ENCODE data around the gene ANGPTL8. TPM values are rescaled to one million over a fixed set of nuclear protein-coding genes. Genes with fewer than 3 reads are reported as not detected.

ANGPTL8 gene
- total RNA-seq, 4 donors from 2014 or later: not detected

DNA sequence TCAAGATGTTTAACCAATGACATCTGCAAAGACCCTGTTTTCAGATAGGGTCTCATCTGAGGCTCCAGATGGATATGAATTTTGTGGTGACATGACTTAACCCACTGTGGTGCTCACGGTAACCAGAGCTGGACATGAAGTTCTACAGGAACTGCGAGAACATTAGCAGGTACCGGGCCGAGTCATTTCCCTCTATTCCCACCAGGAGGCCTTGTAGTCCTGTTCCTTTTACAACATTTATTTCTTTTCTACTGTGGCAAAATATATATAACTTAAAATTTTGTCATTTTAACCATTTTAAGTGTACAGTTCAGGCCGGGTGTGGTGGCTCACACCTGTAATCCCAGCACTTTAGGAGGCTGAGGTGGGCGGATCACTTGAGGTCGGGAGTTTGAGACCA, 48.9 kb downstream of the ANGPTL8 start:
- WGBS, 2 donors: 73 to 79% methylated on average over 7 of the region's 7 CpGs
- no peak for DNase-seq (ENCODE audit: low spot score in 2 of 2)
- H3K4me3 ChIP-seq (ENCODE audit: low read depth, poor library complexity, severe bottlenecking): no peak overlapping the region
- intact Hi-C loops (cut with DNase I; ENCODE audit: low total_unique reads): loop anchor here (10.0 kb wide), 1 partner anchor 196 kb away; the partner anchor contains the start of gene ELAVL3
- no peak for TF ChIP-seq POLR2A (IDR thresholded peaks at IDR 0.05)

DNA sequence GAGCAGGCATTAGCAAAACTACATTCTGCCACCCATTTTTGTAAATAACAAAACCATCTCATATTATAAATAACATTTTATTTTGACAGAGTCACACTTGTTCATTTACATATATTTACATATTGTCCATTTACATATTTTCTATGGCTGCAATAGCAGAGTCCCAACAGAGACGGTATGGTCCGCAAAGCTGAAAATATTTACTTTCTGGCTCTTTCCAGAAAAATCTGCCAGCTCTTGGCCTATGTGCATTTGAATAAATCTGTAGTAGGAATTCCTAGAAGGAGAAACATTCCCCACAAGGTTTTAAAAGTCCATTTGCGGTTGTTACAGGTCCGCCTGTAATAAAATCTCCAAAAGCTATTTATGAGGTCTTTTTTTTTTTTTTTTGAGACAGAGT, 50.8 kb downstream of the ANGPTL8 start:
- TF ChIP-seq POLR2A (IDR thresholded peaks at IDR 0.05): no peak
- intact Hi-C loops (cut with DNase I; ENCODE audit: low total_unique reads): no loop called here

DNA sequence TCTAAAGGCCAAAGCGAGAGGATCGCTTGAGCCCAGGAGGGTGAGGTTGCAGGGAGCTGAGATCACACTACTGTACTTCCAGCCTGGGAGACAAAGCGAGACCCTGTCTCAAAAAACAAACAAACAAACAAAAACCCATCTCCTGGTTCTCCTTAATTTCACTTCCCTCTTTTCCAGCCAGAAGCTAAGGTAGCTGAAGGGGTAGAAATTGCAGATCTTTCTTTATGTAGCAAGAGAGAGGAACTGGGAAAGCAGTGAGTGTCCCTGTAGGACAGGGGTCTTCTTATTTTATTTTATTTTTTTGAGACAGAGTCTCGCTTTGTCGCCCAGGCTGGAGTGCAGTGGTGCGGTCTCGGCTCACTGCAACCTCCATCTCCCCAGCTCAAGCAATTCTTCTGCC, 52.0 kb downstream of the ANGPTL8 start:
- DNase-seq (ENCODE audit: low spot score in 2 of 2): no peak
- intact Hi-C loops (cut with DNase I; ENCODE audit: low total_unique reads): no loop called here

More for the DNA sequence above, 50.8 kb downstream of the ANGPTL8 start:
- DNase-seq (ENCODE audit: low spot score in 2 of 2): no peak
- 76 to 82% methylated on average over 4 of the region's 4 CpGs for WGBS, 2 donors
- H3K4me3 ChIP-seq (ENCODE audit: low read depth, poor library complexity, severe bottlenecking): no peak overlapping the region

More for the DNA sequence above, 52.0 kb downstream of the ANGPTL8 start:
- 92 to 94% methylated on average over 7 of the region's 7 CpGs for WGBS, 2 donors
- TF ChIP-seq, protein P1, sequence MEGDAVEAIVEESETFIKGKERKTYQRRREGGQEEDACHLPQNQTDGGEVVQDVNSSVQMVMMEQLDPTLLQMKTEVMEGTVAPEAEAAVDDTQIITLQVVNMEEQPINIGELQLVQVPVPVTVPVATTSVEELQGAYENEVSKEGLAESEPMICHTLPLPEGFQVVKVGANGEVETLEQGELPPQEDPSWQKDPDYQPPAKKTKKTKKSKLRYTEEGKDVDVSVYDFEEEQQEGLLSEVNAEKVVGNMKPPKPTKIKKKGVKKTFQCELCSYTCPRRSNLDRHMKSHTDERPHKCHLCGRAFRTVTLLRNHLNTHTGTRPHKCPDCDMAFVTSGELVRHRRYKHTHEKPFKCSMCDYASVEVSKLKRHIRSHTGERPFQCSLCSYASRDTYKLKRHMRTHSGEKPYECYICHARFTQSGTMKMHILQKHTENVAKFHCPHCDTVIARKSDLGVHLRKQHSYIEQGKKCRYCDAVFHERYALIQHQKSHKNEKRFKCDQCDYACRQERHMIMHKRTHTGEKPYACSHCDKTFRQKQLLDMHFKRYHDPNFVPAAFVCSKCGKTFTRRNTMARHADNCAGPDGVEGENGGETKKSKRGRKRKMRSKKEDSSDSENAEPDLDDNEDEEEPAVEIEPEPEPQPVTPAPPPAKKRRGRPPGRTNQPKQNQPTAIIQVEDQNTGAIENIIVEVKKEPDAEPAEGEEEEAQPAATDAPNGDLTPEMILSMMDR (IDR thresholded peaks at IDR 0.05): no peak
- TF ChIP-seq POLR2A (IDR thresholded peaks at IDR 0.05): no peak
- no peak overlapping the region for H3K4me3 ChIP-seq (ENCODE audit: low read depth, poor library complexity, severe bottlenecking)

Other genes starting within 250 kb of the ANGPTL8 start
- gene LDLR, start 150.2 kb upstream of the ANGPTL8 start, total RNA-seq: 10 to 100 TPM; 48.7 to 62.8 (median 58.7) TPM
- gene SPC24, start 83.8 kb upstream of the ANGPTL8 start, total RNA-seq: 1 to 10 TPM in 2 of 4 donors, under 1 TPM in 2; 0.17 to 8.5 (median 0.82) TPM
- 100 to 1,000 TPM in 1 of 4 donors, 10 to 100 TPM in 3; 28.7 to 117 (median 77.7) TPM for gene KANK2, start 42.1 kb upstream of the ANGPTL8 start, total RNA-seq
- 100 to 1,000 TPM in 1 of 4 donors, 10 to 100 TPM in 3; 63.4 to 102 (median 65.6) TPM for gene DOCK6, start 22.9 kb downstream of the ANGPTL8 start, total RNA-seq
- gene TSPAN16, start 56.5 kb downstream of the ANGPTL8 start, total RNA-seq: not detected
- 100 to 1,000 TPM in 2 of 4 donors, 10 to 100 TPM in 2; 88.6 to 107 (median 98.0) TPM for gene RAB3D, start 100.0 kb downstream of the ANGPTL8 start, total RNA-seq
- 100 to 1,000 TPM; 177 to 222 (median 208) TPM for gene TMEM205, start 106.6 kb downstream of the ANGPTL8 start, total RNA-seq
- 10 to 100 TPM in 2 of 4 donors, 1 to 10 TPM in 2; 8.4 to 20.1 (median 10.4) TPM for gene CCDC159, start 106.9 kb downstream of the ANGPTL8 start, total RNA-seq
- 10 to 100 TPM; 18.6 to 40.6 (median 29.8) TPM for gene PLPPR2, start 115.8 kb downstream of the ANGPTL8 start, total RNA-seq
- gene SWSAP1, start 135.0 kb downstream of the ANGPTL8 start, total RNA-seq: 1 to 10 TPM; 2.1 to 3.3 (median 2.3) TPM
- 1 to 10 TPM; 1.3 to 2.9 (median 2.5) TPM for gene EPOR, start 144.7 kb downstream of the ANGPTL8 start, total RNA-seq
- 1 to 10 TPM in 2 of 4 donors, under 1 TPM in 2; 0.17 to 6.3 (median 1.6) TPM for gene RGL3, start 179.7 kb downstream of the ANGPTL8 start, total RNA-seq
- 1 to 10 TPM in 1 of 4 donors, under 1 TPM in 2, not detected in 1; 0.44 to 1.1 (median 0.94) TPM for gene ODAD3, start 195.5 kb downstream of the ANGPTL8 start, total RNA-seq
- 100 to 1,000 TPM; 121 to 189 (median 157) TPM for gene PRKCSH, start 196.0 kb downstream of the ANGPTL8 start, total RNA-seq
- not detected for gene ELAVL3, start 241.4 kb downstream of the ANGPTL8 start, total RNA-seq